GM19463 (cell line): ENCODE measurements around the gene RPL10.
A peak's percentile ranks its signal among the peaks of the same experiment; 100 is the strongest.
"Not testable (repeated sequence)": the region's sequence is repeated elsewhere in the genome, so short reads cannot be mapped to it uniquely, and the experiment has no call there.

Experiments used
- ATAC-seq: cut with Tn5 transposase; IDR thresholded peaks from one replicate; pipeline ENCODE4 v1.9.1; 2021; ENCODE audit warnings: mild to moderate bottlenecking, moderate library complexity; ENCODE audit not compliant: unreplicated experiment

RPL10 gene

GRCh38 chrX:154399527-154400368, 1.6 kb downstream of the RPL10 start:
- ATAC-seq, result no peak

- not testable (repeated sequence) for ATAC-seq
Observed at GRCh38 chrX:154400369-154400817, 2.2 kb downstream of the RPL10 start.

GRCh38 chrX:154401045-154401799, 3.0 kb downstream of the RPL10 start:
- no peak for ATAC-seq

- ATAC-seq, result no peak
Observed at GRCh38 chrX:154401918-154402621, 3.9 kb downstream of the RPL10 start.

GRCh38 chrX:154402622-154403127, 4.5 kb downstream of the RPL10 start:
- ATAC-seq, result no peak

GRCh38 chrX:154403192-154403591, 5.0 kb downstream of the RPL10 start:
- no peak for ATAC-seq

GRCh38 chrX:154403858-154404257, 5.7 kb downstream of the RPL10 start:
- ATAC-seq, result no peak

- no peak for ATAC-seq
Observed at GRCh38 chrX:154404625-154405192, 6.5 kb downstream of the RPL10 start.

- peak; percentile 5 for ATAC-seq
Observed at GRCh38 chrX:154408659-154409221, 10.6 kb downstream of the RPL10 start.

- ATAC-seq, result peak; percentile 58
Observed at GRCh38 chrX:154409222-154409871, 11.2 kb downstream of the RPL10 start, which contains the start of gene DNASE1L1. Gene DNASE1L1 (minus strand): TSS chrX:154409254. CDS start chrX:154405568, 3,686 bp downstream.

GRCh38 chrX:154411981-154412340, 13.8 kb downstream of the RPL10 start:
- ATAC-seq, result peak; percentile 38

- no peak for ATAC-seq
Observed at GRCh38 chrX:154412468-154412867, 14.3 kb downstream of the RPL10 start.

GRCh38 chrX:154413142-154413541, 15.0 kb downstream of the RPL10 start:
- ATAC-seq, result no peak

GRCh38 chrX:154417157-154417556, 19.0 kb downstream of the RPL10 start:
- ATAC-seq, result no peak

- ATAC-seq, result no peak
Observed at GRCh38 chrX:154419189-154419588, 21.0 kb downstream of the RPL10 start.

- no peak for ATAC-seq
Observed at GRCh38 chrX:154419688-154420401, 21.7 kb downstream of the RPL10 start.

- ATAC-seq, result no peak
Observed at GRCh38 chrX:154420402-154420756, 22.2 kb downstream of the RPL10 start.

GRCh38 chrX:154426916-154427770, 29.0 kb downstream of the RPL10 start:
- ATAC-seq, result no peak
